Adrenal gland (tissue), 5 donors: Measurements from ENCODE around the gene NUAK2.

Experiments
- CTCF ChIP-seq, 6 experiments: fragments of 450-650 bp in 4 of 6; fragments of 200-600 bp in 2 of 6; sonication (generic) in 1 of 6; IDR thresholded peaks; 1 replicate in 5 of 6; 2 replicates in 1 of 6; pipeline versions ENCODE4 v1.5.1 to v1.8.0; 2016 to 2021; ENCODE audit warnings: antibody characterized with exemption in 6 of 6, mild to moderate bottlenecking in 2 of 6, moderate library complexity in 1 of 6
- POLR2A ChIP-seq, 2 donors: fragments of 450-650 bp; IDR thresholded peaks; one replicate each; pipeline ENCODE4 v1.6.1; 2017; ENCODE audit warnings: antibody characterized with exemption in 2 of 2, mild to moderate bottlenecking in 2 of 2, moderate library complexity in 1 of 2
- donor health status: DM: no; HTN: no; CAD: no.

- no peak for TF ChIP-seq CTCF (IDR thresholded peaks at IDR 0.05)
- TF ChIP-seq POLR2A (IDR thresholded peaks at IDR 0.05) = no peak
Measured at GRCh38 chr1:205329719-205330118, 8.2 kb upstream of the NUAK2 start.
